IMR-90 (cell line): ENCODE data around the gene ST3GAL4. TPM values are rescaled to one million over a fixed set of nuclear protein-coding genes. Genes with fewer than 3 reads are reported as not detected.

ENCODE experiments used
- ATAC-seq: fragments of 200-7000 bp; cut with Tn5 transposase; 2 replicates; pipeline ENCODE4 v1.9.1; 2020; ENCODE audit warnings: low read depth, mild to moderate bottlenecking, moderate library complexity
- BruUV-seq: library from RNA; stranded (reverse); fragments of 400-500 nt; replicated peaks from 2 replicates; lab custom pipeline; 2021; lab: Mats Ljungman, UMichigan
- CTCF ChIA-PET: fragments of 300-600 bp; formaldehyde crosslinking; extraction: SDS; loops from one replicate; lab custom pipeline; 2021; ENCODE audit warnings: antibody characterized with exemption; lab: Yijun Ruan, JAX
- POLR2A ChIA-PET: fragments of 300-600 bp; sonication (Branson Sonifier 250); formaldehyde crosslinking; loops from one replicate; lab custom pipeline; 2022; ENCODE audit warnings: antibody characterized with exemption; ENCODE audit not compliant: unreplicated experiment; lab: Charles Lee
- DNase-seq: peaks from one replicate; pipeline ENCODE4 v3.0.0; 2013
- H2AFZ ChIP-seq: replicated peaks from 2 replicates; pipeline ENCODE3; 2013; ENCODE audit warnings: low read length, mild to moderate bottlenecking; ENCODE audit not compliant: poor library complexity
- H2AK5ac ChIP-seq: 2 replicates; pipeline ENCODE4 v1.6.1; 2013; ENCODE audit warnings: low read depth, low read length, inconsistent platforms
- H2AK9ac ChIP-seq: replicated peaks from 2 replicates; pipeline ENCODE3; 2013; ENCODE audit warnings: mild to moderate bottlenecking, low read depth, low read length, moderate library complexity; ENCODE audit not compliant: poor library complexity
- H2BK120ac ChIP-seq: 2 replicates; pipeline ENCODE4 v1.6.1; 2013; ENCODE audit warnings: low read depth, low read length, inconsistent platforms
- H2BK15ac ChIP-seq: 3 replicates; pipeline ENCODE4 v1.6.1; 2013; ENCODE audit warnings: low read depth, low read length, inconsistent platforms
- H2BK20ac ChIP-seq: 2 replicates; pipeline ENCODE4 v1.6.1; 2013; ENCODE audit warnings: low read depth, mild to moderate bottlenecking, inconsistent platforms, low read length, moderate library complexity
- H2BK5ac ChIP-seq: 2 replicates; pipeline ENCODE4 v1.6.1; 2013; ENCODE audit warnings: mild to moderate bottlenecking, low read depth, low read length, inconsistent platforms; ENCODE audit not compliant: poor library complexity, severe bottlenecking
- H3K14ac ChIP-seq: replicated peaks from 2 replicates; pipeline ENCODE4 v1.6.1; 2013; ENCODE audit warnings: low read depth, low read length, inconsistent platforms
- H3K18ac ChIP-seq: 2 replicates; pipeline ENCODE4 v1.6.1; 2013; ENCODE audit warnings: low read depth, low read length, control low read depth
- H3K23ac ChIP-seq: 2 replicates; pipeline ENCODE4 v1.6.1; 2013; ENCODE audit warnings: low read depth, low read length, inconsistent platforms
- H3K27ac ChIP-seq: 2 replicates; pipeline ENCODE4 v1.5.1; 2013; ENCODE audit warnings: mild to moderate bottlenecking, control low read depth, low read length; ENCODE audit not compliant: insufficient read depth
- H3K27me3 ChIP-seq: 2 replicates; pipeline ENCODE4 v1.6.1; 2013; ENCODE audit warnings: low read length; ENCODE audit not compliant: control insufficient read depth, insufficient read depth
- H3K36me3 ChIP-seq: 2 replicates; pipeline ENCODE4 v1.6.1; 2013; ENCODE audit warnings: low read length, mixed read lengths; ENCODE audit not compliant: control insufficient read depth, insufficient read depth
- H3K4ac ChIP-seq: 2 replicates; pipeline ENCODE4 v1.6.1; 2013; ENCODE audit warnings: low read depth, low read length, inconsistent platforms
- H3K4me1 ChIP-seq: 2 replicates; pipeline ENCODE4 v1.6.1; 2013; ENCODE audit warnings: low read length, mixed read lengths; ENCODE audit not compliant: control insufficient read depth, insufficient read depth
- H3K4me2 ChIP-seq: 2 replicates; pipeline ENCODE4 v1.6.1; 2013; ENCODE audit warnings: low read depth, mild to moderate bottlenecking, control low read depth, low read length, moderate library complexity
- H3K4me3 ChIP-seq: 2 replicates; pipeline ENCODE4 v1.5.1; 2013; ENCODE audit warnings: low read depth, mild to moderate bottlenecking, control low read depth, low read length, moderate library complexity; ENCODE audit not compliant: insufficient read depth
- H3K56ac ChIP-seq: 2 replicates; pipeline ENCODE4 v1.6.1; 2013; ENCODE audit warnings: low read length, inconsistent platforms; ENCODE audit not compliant: insufficient read depth; ENCODE audit errors: extremely low read depth
- H3K79me1 ChIP-seq, 2 experiments: 2 replicates each; pipeline ENCODE4 v1.6.1; 2013; ENCODE audit warnings: low read length in 2 of 2, inconsistent platforms in 1 of 2, low read depth in 1 of 2
- H3K9ac ChIP-seq: 2 replicates; pipeline ENCODE4 v1.6.1; 2013; ENCODE audit warnings: low read depth, low read length, control low read depth
- H3K9me1 ChIP-seq: 2 replicates; pipeline ENCODE4 v1.6.1; 2013; ENCODE audit warnings: low read length, inconsistent platforms; ENCODE audit not compliant: insufficient read depth
- H3K9me3 ChIP-seq: 2 replicates; pipeline ENCODE4 v1.6.1; 2013; ENCODE audit warnings: low read length; ENCODE audit not compliant: control insufficient read depth, insufficient read depth
- H4K20me1 ChIP-seq: 2 replicates; pipeline ENCODE4 v1.6.1; 2013; ENCODE audit warnings: low read length, inconsistent platforms; ENCODE audit not compliant: insufficient read depth
- H4K5ac ChIP-seq: 2 replicates; pipeline ENCODE4 v1.6.1; 2013; ENCODE audit warnings: mild to moderate bottlenecking, low read depth, low read length, control low read depth
- H4K8ac ChIP-seq, 2 experiments: 2 replicates each; pipeline ENCODE4 v1.6.1; 2013; ENCODE audit warnings: low read depth in 2 of 2, low read length in 2 of 2, control low read depth in 1 of 2, inconsistent platforms in 1 of 2
- H4K91ac ChIP-seq: 2 replicates; pipeline ENCODE4 v1.6.1; 2013; ENCODE audit warnings: low read depth, low read length, inconsistent platforms; ENCODE audit not compliant: insufficient read depth
- CHD1 ChIP-seq: IDR thresholded peaks from 2 replicates; pipeline ENCODE4 v1.6.1; 2012; ENCODE audit warnings: low read depth, low read length, improper control_type of control experiment
- FOS ChIP-seq: fragments of 150-350 bp; IDR thresholded peaks from 2 replicates; pipeline ENCODE4 v1.6.1; 2016; ENCODE audit warnings: low read depth, low read length
- MAFK ChIP-seq: IDR thresholded peaks from 2 replicates; pipeline ENCODE4 v1.6.1; 2012; ENCODE audit warnings: low read depth, low read length, improper control_type of control experiment
- NFE2L2 ChIP-seq: fragments of 150-350 bp; IDR thresholded peaks from 2 replicates; pipeline ENCODE4 v1.6.1; 2016; ENCODE audit warnings: low read depth, mild to moderate bottlenecking, low read length
- WGBS, 2 experiments: methylation state at CpG; one replicate each; pipeline versions ENCODE4 v1.1.5 to v1.1.7; 2013; ENCODE audit warnings: missing lambda C conversion rate in 2 of 2; ENCODE audit not compliant: insufficient read length in 1 of 2; ENCODE audit errors: extremely low coverage in 2 of 2; 5-methylcytosine and 5-hydroxymethylcytosine counted together
- dilution Hi-C: fragments of 300-500 bp; cut with HindIII; formaldehyde crosslinking; loops from one replicate; pipeline ENCODE4 v1.14.3; 2018; ENCODE audit warnings: low sequenced_read_pairs; ENCODE audit not compliant: unreplicated experiment
- in situ Hi-C: fragments of 300-500 bp; cut with MboI; formaldehyde crosslinking; loops from 3 replicates; pipeline ENCODE4 v1.14.3; 2019; ENCODE audit warnings: low sequenced_read_pairs, inconsistent platforms, mixed read lengths
- intact Hi-C: fragments of 100-400 bp; cut with micrococcal nuclease; formaldehyde crosslinking; loops from 2 replicates; pipeline ENCODE4 v1.10.0; 2022
- polyA plus RNA-seq, 3 experiments: library from polyadenylated mRNA; depleted of rRNA; stranded (reverse); fragments of >200 nt; gene quantifications; 2 replicates each; pipeline ENCODE4 v1.2.3, GENCODE V29; 2012; ENCODE audit warnings: low replicate concordance in 1 of 3
- total RNA-seq: library from RNA; depleted of rRNA; stranded (reverse); fragments of >200 nt; gene quantifications from 2 replicates; pipeline ENCODE4 v1.2.3, GENCODE V29; 2012

The ST3GAL4 gene
- total and polyA plus RNA-seq, 2 of the 4 experiments (the other 2 are of a cell fraction): 17.0 to 19.7 TPM

DNA sequence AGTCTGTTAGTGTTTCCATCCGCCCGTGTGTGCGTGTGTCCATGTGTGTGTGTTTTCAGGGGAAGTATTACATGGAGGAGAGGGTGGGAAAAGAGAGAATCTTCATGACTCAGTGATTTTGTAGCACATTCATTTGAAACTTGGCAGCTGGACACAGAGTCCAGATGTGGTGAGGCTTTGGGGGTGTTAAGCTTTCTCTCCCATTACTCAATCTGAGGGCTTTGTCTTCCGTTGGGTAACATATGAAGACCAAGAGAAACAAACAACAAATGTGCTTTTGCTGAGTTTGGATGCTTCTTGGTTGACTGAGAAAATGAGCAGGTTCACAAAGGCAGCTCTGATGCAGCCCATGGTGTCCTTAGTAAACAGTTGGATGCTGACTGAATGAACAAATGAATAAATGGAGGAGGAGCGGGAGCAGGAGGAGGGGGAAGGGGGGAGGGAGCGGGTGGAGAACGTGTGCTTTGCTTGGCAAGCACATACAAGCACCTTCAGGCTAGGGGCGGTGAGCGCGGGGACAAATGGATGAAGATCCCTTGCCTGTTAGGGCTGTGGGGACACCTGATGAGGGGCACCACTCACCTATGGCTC, 104.3 kb downstream of the ST3GAL4 start:
- no TSS peak for BruUV-seq
- ChIA-PET POLR2A (no interaction called here), CTCF (interaction anchor here (0.7 to 2.9 kb wide), 2 partner anchors 21 to 1964 kb away, joined by 3 to 12 read pairs; no protein-coding TSS in a partner anchor)
- Histone ChIP-seq H3K79me1 (no peaks in the 10 kb centered on the region), H2AFZ (no peak overlapping the region), H3K4me2 (no peak overlapping the region; the same call in 1 of the 2 replicates), H2BK15ac (no peak overlapping the region), H3K56ac (no peak overlapping the region), H3K27ac (no peak overlapping the region), H3K23ac (no peak overlapping the region), H3K4ac (no peak overlapping the region), H4K20me1 (no peaks in the 10 kb centered on the region), H3K27me3 (no peaks in the 10 kb centered on the region), H4K91ac (no peak overlapping the region), H4K8ac (no peak overlapping the region), H2AK5ac (no peak overlapping the region), H3K14ac (no peak overlapping the region), H3K18ac (no peak overlapping the region), H2BK5ac (no peak overlapping the region), H2BK20ac (no peak overlapping the region), H3K36me3 (no peaks in the 10 kb centered on the region), H2AK9ac (no peak overlapping the region), H2BK120ac (no peak overlapping the region), H3K9me1 (no peaks in the 10 kb centered on the region), H4K5ac (no peak overlapping the region), H3K9ac (no peak overlapping the region), H3K9me3 (peaks cover 4% of the 10 kb centered on the region), H3K4me1 (peaks cover 2% of the 10 kb centered on the region; the same call in 1 of the 2 replicates), H3K4me3 (no peak overlapping the region)
- intact Hi-C loops (no loop called here), in situ Hi-C loops (no loop called here), dilution Hi-C loops (no loop called here)
- DNase-seq (peak; percentile 91), ATAC-seq (peak; percentile 76)
- WGBS, 2 experiments: 100% methylated on average over 1 of the region's 10 CpGs; no CpG with 5 or more reads in 1 of the 2 experiments
- TF ChIP-seq CHD1: no peak
- 0 out of 2 replicates have a peak, but pooled peaks have one; percentile 24 for TF ChIP-seq FOS
- peak; percentile 31; the same call in 1 of the 2 replicates for TF ChIP-seq MAFK
- TF ChIP-seq NFE2L2: peak; percentile 63; the same call in 1 of the 2 replicates
